ENCODE data around the gene TIA1.
A peak's percentile ranks its signal among the peaks of the same experiment; 100 is the strongest.
"Not testable (repeated sequence)": the region's sequence is repeated elsewhere in the genome, so short reads cannot be mapped to it uniquely, and the experiment has no call there.

Gene TIA1, protein sequence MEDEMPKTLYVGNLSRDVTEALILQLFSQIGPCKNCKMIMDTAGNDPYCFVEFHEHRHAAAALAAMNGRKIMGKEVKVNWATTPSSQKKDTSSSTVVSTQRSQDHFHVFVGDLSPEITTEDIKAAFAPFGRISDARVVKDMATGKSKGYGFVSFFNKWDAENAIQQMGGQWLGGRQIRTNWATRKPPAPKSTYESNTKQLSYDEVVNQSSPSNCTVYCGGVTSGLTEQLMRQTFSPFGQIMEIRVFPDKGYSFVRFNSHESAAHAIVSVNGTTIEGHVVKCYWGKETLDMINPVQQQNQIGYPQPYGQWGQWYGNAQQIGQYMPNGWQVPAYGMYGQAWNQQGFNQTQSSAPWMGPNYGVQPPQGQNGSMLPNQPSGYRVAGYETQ

GRCh38 chr2:70248181-70248847, at the start of gene TIA1:
Gene TIA1, minus strand, starts transcription at chr2:70248628. Its CDS starts 198 bp downstream, at chr2:70248430.
- peak; percentile 97 for DNase-seq
- in situ Hi-C loops (cut with MboI; ENCODE audit: low pct_unique_long_range_greater_than_20kb, low sequenced_read_pairs): no loop called here

DNA sequence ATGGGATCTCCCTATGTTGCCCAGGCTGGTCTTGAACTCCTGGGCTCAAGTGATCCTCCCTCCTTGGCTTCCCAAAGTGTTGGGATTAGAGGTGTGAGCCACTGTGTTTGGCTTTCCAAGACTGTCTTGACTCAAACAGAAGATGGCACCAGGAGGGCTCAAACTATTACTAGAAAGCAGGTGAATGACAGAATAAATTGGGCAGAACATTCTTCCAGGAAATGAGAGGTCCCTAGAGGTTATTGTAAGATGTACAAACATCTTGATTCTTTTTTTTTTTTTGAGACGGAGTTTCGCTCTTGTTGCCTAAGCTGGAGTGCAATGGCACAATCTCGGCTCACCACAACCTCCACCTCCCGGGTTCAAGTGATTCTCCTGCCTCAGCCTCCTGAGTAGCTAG, 49.4 kb upstream of the TIA1 start:
- in situ Hi-C loops (cut with MboI; ENCODE audit: low pct_unique_long_range_greater_than_20kb, low sequenced_read_pairs); DNase-seq: not testable (repeated sequence)

DNA sequence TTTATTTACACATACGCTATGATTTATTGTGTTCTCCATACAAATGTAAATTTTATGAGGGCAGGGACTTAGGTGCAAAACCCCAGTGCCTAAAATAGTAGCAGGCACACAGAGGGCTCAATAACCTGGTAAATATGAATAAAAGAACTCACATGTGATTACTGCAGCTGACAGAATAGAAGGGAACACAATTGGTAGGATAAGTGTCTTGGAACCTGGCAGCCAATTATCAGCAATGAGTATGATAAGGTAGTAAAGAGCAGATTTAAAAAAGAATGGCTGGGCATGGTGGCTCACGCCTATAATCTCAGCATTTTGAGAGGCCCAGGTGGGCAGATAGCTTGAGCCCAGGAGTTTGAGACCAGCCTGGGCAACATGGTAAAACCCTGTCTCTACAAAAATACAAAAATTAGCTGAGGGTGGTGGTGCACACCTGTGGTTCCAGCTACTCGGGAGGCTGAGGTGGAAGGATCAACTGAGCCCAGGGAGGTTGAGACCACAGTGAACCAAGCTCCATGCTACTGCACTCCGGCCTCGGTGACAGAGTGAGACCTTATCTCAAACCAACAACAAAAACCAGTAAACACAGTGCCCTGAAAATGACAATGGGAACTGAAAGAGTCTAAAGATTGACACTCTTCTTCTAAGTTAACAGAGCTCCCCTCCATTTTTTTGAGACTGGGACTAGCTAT, 35.2 kb upstream of the TIA1 start:
- DNase-seq: no peak
- in situ Hi-C loops (cut with MboI; ENCODE audit: low pct_unique_long_range_greater_than_20kb, low sequenced_read_pairs): no loop called here

DNA sequence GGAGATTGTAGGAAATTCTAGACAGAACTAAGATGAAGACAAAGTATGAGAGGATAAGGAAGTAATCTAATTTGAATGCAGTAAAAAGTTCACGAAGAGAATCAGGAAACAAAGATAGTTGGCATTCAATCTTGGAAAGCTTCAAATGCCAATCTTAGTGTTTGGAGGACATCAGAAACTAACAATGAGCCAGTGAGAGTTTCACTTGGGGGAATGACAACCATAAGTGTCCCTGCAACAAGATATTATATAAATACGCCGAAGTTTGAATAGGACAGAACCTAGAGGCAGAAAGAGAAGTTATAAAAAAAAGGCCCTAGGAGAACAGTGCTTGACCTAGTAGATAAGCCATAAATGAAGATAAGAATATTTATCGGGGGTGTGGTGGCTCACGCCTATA, 34.0 kb upstream of the TIA1 start:
- DNase-seq: no peak
- in situ Hi-C loops (cut with MboI; ENCODE audit: low pct_unique_long_range_greater_than_20kb, low sequenced_read_pairs): no loop called here

DNA sequence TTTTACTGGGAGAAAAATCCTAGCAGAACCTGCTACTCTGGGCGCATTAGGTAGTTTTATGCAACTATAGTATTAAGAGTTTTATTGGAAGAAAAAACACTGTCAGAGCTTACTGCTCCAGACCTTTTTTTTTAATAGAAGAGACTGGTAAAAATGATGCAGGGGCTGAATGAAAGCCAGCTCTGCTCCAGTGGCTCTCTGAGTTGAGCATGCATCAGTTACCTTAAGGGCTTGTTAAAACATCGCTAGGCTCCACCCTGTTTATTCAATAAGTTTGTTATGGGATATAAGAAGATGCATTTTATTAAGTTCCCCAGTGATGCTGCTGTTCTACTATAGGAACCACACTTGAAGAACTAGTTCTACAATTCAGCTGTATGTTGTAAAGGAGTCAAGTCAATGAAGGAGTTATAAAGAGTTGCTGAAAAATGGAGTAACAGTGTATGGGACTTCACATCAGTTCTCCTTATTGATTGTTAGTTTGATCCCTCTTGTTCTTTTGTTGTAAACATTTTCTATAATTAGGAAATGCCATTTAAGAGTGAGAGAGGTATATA, 31.9 kb upstream of the TIA1 start:
- in situ Hi-C loops (cut with MboI; ENCODE audit: low pct_unique_long_range_greater_than_20kb, low sequenced_read_pairs): no loop called here
- DNase-seq: no peak

GRCh38 chr2:70270323-70270722, 21.9 kb upstream of the TIA1 start:
- in situ Hi-C loops (cut with MboI; ENCODE audit: low pct_unique_long_range_greater_than_20kb, low sequenced_read_pairs): no loop called here
- no peak for DNase-seq

DNA sequence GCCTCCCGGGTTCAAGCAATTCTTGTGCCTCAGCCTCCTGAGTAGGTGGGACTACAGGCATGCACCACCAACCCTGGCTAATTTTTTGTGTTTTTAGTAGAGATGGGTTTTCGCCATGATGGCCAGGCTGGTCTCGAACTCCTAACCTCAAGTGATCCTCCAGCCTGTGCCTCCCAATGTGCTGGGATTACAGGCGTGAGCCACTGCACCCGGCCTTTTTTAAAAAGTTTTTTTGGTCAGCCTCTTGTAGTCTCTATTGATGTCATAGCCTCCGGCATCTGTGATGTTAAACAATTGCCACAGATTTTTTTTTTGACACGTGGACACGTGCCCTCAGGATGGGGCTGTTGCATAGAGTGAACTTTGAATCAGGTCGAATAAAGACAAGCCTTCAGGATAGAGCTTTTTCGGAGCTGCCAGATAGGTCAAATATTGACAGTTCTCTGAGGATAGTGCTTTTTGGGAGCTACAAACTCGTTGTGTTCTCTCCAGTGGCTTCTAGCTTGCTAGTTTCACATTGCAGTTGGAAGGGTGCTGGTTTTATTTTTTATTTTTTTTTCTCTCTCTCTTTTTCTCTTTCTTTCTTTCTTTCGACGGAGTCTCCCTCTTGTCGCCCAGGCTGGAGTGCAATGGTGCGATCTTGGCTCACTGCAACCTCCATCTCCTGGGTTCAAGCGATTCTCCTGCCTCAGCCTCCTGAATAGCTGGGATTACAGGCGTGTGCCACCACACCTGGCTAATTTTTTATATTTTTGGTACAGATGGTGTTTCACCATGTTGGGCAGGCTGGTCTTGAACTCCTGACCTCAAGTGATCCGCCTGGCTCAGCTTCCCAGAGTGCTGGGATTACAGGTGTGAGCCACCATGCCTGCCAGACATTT, 21.2 kb upstream of the TIA1 start:
- in situ Hi-C loops (cut with MboI; ENCODE audit: low pct_unique_long_range_greater_than_20kb, low sequenced_read_pairs); DNase-seq: not testable (repeated sequence)

- DNase-seq; in situ Hi-C loops (cut with MboI; ENCODE audit: low pct_unique_long_range_greater_than_20kb, low sequenced_read_pairs): not testable (repeated sequence)
Measured at GRCh38 chr2:70266925-70267324, 18.5 kb upstream of the TIA1 start.

DNA sequence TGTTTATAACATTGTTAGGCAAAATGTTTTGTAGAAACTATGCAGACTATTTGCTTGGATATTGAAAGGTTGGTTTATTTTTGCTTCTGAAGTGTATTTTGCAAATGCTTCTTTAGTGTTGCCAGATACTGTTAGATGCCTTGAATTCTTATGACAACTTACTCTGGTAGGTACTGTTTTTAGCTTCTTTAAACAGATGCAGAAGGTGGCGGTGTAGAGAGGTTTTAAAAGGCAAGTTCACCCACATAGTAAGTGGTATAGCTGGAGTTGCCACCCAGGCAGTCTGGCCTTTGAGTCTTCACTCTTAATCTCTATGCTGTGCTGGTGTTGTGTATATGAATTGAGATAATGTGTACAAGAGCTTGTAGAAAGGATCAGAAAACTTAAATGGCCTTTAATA, 13.1 kb upstream of the TIA1 start:
- no peak for DNase-seq
- in situ Hi-C loops (cut with MboI; ENCODE audit: low pct_unique_long_range_greater_than_20kb, low sequenced_read_pairs): no loop called here

DNA sequence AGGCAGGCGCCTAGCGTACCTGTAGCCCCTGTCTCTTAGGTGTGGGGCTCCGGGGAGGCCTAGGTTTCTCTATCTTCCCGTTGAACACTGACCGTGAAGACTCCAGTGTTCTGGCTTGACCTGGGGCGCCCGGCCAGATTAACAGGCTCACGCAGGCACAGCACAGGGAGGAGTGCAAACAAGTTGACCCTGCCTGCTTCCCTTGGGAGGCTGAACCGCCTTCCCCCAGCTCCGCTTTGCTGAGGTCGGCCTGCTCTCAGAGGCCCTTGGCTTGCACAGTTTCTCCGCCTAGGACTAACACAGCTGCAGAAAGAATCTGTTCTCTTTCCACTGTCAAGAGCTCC, 10.1 kb upstream of the TIA1 start:
- DNase-seq: peak; percentile 24
- in situ Hi-C loops (cut with MboI; ENCODE audit: low pct_unique_long_range_greater_than_20kb, low sequenced_read_pairs): no loop called here

- DNase-seq: no peak
- in situ Hi-C loops (cut with MboI; ENCODE audit: low pct_unique_long_range_greater_than_20kb, low sequenced_read_pairs): no loop called here
Measured at GRCh38 chr2:70255637-70256314, 7.3 kb upstream of the TIA1 start.

DNA sequence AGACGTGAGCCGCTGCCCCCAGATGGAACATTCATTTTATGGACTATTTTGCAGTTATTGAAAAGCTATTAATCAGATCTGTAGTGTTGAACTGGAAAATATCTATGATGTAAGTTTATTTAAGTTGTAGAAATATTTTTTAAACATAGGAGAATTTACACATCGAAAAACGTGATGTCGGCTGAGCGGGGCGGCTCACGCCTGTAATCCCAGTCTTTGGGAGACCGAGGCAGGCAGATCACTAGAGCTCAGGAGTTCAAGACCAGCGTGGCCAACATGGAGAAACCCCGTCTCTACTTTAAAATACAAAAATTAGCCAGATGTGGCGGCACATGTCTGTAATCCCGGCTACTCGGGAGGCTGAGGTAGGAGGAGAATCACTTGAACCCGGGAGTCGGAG, 2.0 kb upstream of the TIA1 start:
- in situ Hi-C loops (cut with MboI; ENCODE audit: low pct_unique_long_range_greater_than_20kb, low sequenced_read_pairs): no loop called here
- no peak for DNase-seq

GRCh38 chr2:70247364-70248180, 856 bp downstream of the TIA1 start:
- in situ Hi-C loops (cut with MboI; ENCODE audit: low pct_unique_long_range_greater_than_20kb, low sequenced_read_pairs): no loop called here
- no peak for DNase-seq

DNA sequence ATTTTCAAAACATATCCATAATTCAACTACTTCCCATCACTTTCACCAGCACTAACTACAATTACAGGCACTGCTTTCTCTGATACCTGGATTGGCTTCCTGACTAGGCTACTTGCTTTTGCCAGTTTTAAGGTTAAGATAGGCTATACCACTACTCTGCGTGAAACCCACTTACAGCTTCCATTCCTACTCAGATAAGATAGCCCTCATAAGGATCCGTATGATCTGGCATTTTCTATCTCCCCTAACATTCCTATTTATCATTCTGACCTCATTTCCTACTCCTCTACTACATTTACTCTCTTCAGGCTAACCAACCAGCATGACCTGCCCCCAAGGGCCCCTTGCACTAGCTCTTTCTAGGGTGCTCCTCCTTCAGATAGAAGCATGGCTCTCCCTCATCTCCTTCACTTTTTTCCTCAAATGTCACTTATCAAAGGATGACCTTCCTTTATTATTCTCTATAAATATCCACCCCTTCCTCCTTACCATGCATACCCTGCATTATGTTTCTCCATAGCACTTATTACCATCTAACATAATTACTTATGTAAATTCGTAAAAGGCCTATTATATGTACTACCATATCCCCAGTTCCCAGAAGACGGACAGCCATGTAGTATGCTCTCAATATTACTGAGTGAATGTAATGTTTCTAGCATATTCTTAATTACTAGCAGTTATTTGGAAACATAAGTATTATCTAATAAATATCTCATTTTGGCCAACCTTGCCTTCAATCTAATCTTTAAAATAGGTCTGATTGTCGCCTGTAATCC, 4.4 kb downstream of the TIA1 start:
- no peak for DNase-seq
- in situ Hi-C loops (cut with MboI; ENCODE audit: low pct_unique_long_range_greater_than_20kb, low sequenced_read_pairs): no loop called here

- DNase-seq: no peak
- in situ Hi-C loops (cut with MboI; ENCODE audit: low pct_unique_long_range_greater_than_20kb, low sequenced_read_pairs): no loop called here
Measured at GRCh38 chr2:70242552-70242951, 5.9 kb downstream of the TIA1 start.

GRCh38 chr2:70241340-70241739, 7.1 kb downstream of the TIA1 start:
- peak; percentile 70 for DNase-seq
- in situ Hi-C loops (cut with MboI; ENCODE audit: low pct_unique_long_range_greater_than_20kb, low sequenced_read_pairs): no loop called here

GRCh38 chr2:70240599-70240998, 7.8 kb downstream of the TIA1 start:
- no peak for DNase-seq
- in situ Hi-C loops (cut with MboI; ENCODE audit: low pct_unique_long_range_greater_than_20kb, low sequenced_read_pairs): no loop called here

All from KBM-7 (cell line).